PC-3 (cell line): ENCODE measurements around the gene KCND3.

ENCODE experiments used
- EZH2 ChIP-seq: fragments of 300-600 bp; sonication (generic); IDR thresholded peaks from one replicate; pipeline ENCODE4 v1.6.1; 2017; ENCODE audit warnings: antibody characterized with exemption, mild to moderate bottlenecking, low read length; ENCODE audit not compliant: unreplicated experiment
- EZH2phosphoT487 ChIP-seq: fragments of 300-600 bp; sonication (generic); IDR thresholded peaks from 2 replicates; pipeline ENCODE4 v1.6.1; 2018; ENCODE audit warnings: mild to moderate bottlenecking, antibody characterized with exemption, low read length, borderline replicate concordance
- TF ChIP-seq, protein P1 (sequence below): fragments of 300-600 bp; sonication (generic); conservative IDR thresholded peaks from 2 replicates; pipeline ENCODE4 v1.5.1; 2017; ENCODE audit warnings: antibody characterized with exemption, low read depth, mild to moderate bottlenecking, low read length

GRCh38 chr1:111976332-111976731 is 13.1 kb downstream of the KCND3 start:
- TF ChIP-seq, protein P1, sequence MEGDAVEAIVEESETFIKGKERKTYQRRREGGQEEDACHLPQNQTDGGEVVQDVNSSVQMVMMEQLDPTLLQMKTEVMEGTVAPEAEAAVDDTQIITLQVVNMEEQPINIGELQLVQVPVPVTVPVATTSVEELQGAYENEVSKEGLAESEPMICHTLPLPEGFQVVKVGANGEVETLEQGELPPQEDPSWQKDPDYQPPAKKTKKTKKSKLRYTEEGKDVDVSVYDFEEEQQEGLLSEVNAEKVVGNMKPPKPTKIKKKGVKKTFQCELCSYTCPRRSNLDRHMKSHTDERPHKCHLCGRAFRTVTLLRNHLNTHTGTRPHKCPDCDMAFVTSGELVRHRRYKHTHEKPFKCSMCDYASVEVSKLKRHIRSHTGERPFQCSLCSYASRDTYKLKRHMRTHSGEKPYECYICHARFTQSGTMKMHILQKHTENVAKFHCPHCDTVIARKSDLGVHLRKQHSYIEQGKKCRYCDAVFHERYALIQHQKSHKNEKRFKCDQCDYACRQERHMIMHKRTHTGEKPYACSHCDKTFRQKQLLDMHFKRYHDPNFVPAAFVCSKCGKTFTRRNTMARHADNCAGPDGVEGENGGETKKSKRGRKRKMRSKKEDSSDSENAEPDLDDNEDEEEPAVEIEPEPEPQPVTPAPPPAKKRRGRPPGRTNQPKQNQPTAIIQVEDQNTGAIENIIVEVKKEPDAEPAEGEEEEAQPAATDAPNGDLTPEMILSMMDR: no peak
- no peak for TF ChIP-seq EZH2
- no peak for TF ChIP-seq EZH2phosphoT487
